K562 (cell line): ENCODE measurements around the gene RHOU. TPM values are rescaled to one million over a fixed set of nuclear protein-coding genes. Genes with fewer than 3 reads are reported as not detected.

Experiments used
- ATAC-seq: fragments of 200-7000 bp; cut with Tn5 transposase; 3 replicates; pipeline ENCODE4 v1.9.1; 2020; ENCODE audit warnings: moderate library complexity
- BruUV-seq: library from RNA; stranded (reverse); fragments of 400-500 nt; replicated peaks from 2 replicates; lab custom pipeline; 2021; lab: Mats Ljungman, UMichigan
- CTCF ChIA-PET: fragments of 300-600 bp; formaldehyde crosslinking; extraction: SDS; loops from one replicate; lab custom pipeline; 2021; ENCODE audit warnings: low intra/inter-chr PET ratio; lab: Yijun Ruan, JAX
- POLR2A ChIA-PET: fragments of 300-600, 350-650 bp; sonication (Branson Sonifier 250); formaldehyde crosslinking; extraction: SDS; loops from one replicate; lab custom pipeline; 2021; ENCODE audit warnings: antibody characterized with exemption, inconsistent platforms; lab: Yijun Ruan, JAX
- DNase-seq, 4 experiments: peaks; one replicate each; pipeline versions ENCODE4 v3.0.0 to v3.0.0-alpha.2; 2011 to 2018; ENCODE audit warnings: low spot score in 3 of 4, mixed read lengths in 3 of 4; ENCODE audit errors: extremely low read depth in 1 of 4
- FAIRE-seq: peaks from 2 replicates; lab custom pipeline; 2011; peaks lifted over from hg19 to GRCh38; lab: Jason Lieb, UNC
- H2AFZ ChIP-seq: 2 replicates; pipeline ENCODE4 v1.6.0; 2011; ENCODE audit warnings: low read depth, low read length, control low read depth, inconsistent platforms
- H3K27ac ChIP-seq: fragments of 200-600 bp; 3 replicates; pipeline ENCODE4 v1.8.0; 2011; ENCODE audit warnings: low read depth, mild to moderate bottlenecking, control low read depth, inconsistent platforms, low read length, moderate library complexity, mixed read lengths; ENCODE audit errors: extremely low read depth
- H3K27me3 ChIP-seq, 2 experiments: fragments of 300-600 bp in 1 of 2; 2 replicates in 1 of 2; 3 replicates in 1 of 2; pipeline versions ENCODE4 v1.6.0 to v1.8.0; 2011; ENCODE audit warnings: inconsistent platforms in 2 of 2, low read length in 2 of 2, mild to moderate bottlenecking in 1 of 2, mixed read lengths in 1 of 2, moderate library complexity in 1 of 2; ENCODE audit not compliant: control insufficient read depth in 2 of 2, insufficient read depth in 2 of 2
- H3K36me3 ChIP-seq: fragments of 300-600 bp; 3 replicates; pipeline ENCODE4 v1.8.0; 2011; ENCODE audit warnings: mild to moderate bottlenecking, low read length, inconsistent platforms; ENCODE audit not compliant: control insufficient read depth, insufficient read depth
- H3K4me1 ChIP-seq, 2 experiments: fragments of 200-600 bp in 1 of 2; replicated peaks in 1 of 2; 2 replicates in 1 of 2; 3 replicates in 1 of 2; pipeline versions ENCODE4 v1.5.1 to v1.8.0; 2011; ENCODE audit warnings: inconsistent platforms in 2 of 2, low read length in 2 of 2, mild to moderate bottlenecking in 1 of 2, mixed read lengths in 1 of 2, moderate library complexity in 1 of 2; ENCODE audit not compliant: control insufficient read depth in 2 of 2, insufficient read depth in 2 of 2
- H3K4me2 ChIP-seq: 2 replicates; pipeline ENCODE4 v1.6.1; 2011; ENCODE audit warnings: low read length, control low read depth, inconsistent platforms, mixed read lengths; ENCODE audit not compliant: insufficient read depth
- H3K4me3 ChIP-seq: fragments of 200-600 bp; sonication (generic), shearing (Covaris generic); 2 replicates; pipeline ENCODE4 v1.5.1; 2016; ENCODE audit warnings: control low read depth, inconsistent platforms
- H3K79me2 ChIP-seq: fragments of 200-600 bp; 3 replicates; pipeline ENCODE4 v1.8.0; 2011; ENCODE audit warnings: low read length, inconsistent platforms; ENCODE audit not compliant: control insufficient read depth, insufficient read depth
- H3K9ac ChIP-seq, 2 experiments: 2 replicates each; pipeline versions ENCODE4 v1.6.0 to v1.6.1; 2011; ENCODE audit warnings: low read depth in 2 of 2, low read length in 2 of 2, control low read depth in 1 of 2, inconsistent platforms in 1 of 2, mild to moderate bottlenecking in 1 of 2, mixed read lengths in 1 of 2; ENCODE audit not compliant: insufficient read depth in 1 of 2
- H3K9me1 ChIP-seq: one replicate; pipeline ENCODE4 v1.6.0; 2011; ENCODE audit warnings: inconsistent platforms, mild to moderate bottlenecking, low read length, moderate library complexity; ENCODE audit not compliant: control insufficient read depth, insufficient read depth
- H3K9me3 ChIP-seq: replicated peaks from 2 replicates; pipeline ENCODE4 v1.5.1; 2011; ENCODE audit warnings: low read depth, low read length, inconsistent platforms; ENCODE audit not compliant: control insufficient read depth, insufficient read depth
- H4K20me1 ChIP-seq: replicated peaks from 2 replicates; pipeline ENCODE4 v1.6.1; 2011; ENCODE audit warnings: low read length, inconsistent platforms, mixed read lengths; ENCODE audit not compliant: control insufficient read depth, insufficient read depth
- ARID2 ChIP-seq: fragments of 450-650 bp; IDR thresholded peaks from 2 replicates; pipeline ENCODE4 v1.6.1; 2017; ENCODE audit warnings: antibody characterized with exemption, mild to moderate bottlenecking
- BCOR ChIP-seq: fragments of 450-650 bp; IDR thresholded peaks from 2 replicates; pipeline ENCODE4 v1.6.1; 2016
- DNMT1 ChIP-seq: fragments of 450-650 bp; IDR thresholded peaks from 2 replicates; pipeline ENCODE4 v1.6.1; 2016; ENCODE audit warnings: antibody characterized with exemption, mild to moderate bottlenecking
- E2F3 ChIP-seq: fragments of 250-450 bp; sonication (Bioruptor Pico); IDR thresholded peaks from 2 replicates; pipeline ENCODE4 v1.4.0; 2020; ENCODE audit warnings: mild to moderate bottlenecking
- ETV5 ChIP-seq: sonication (generic); formaldehyde crosslinking; IDR thresholded peaks from 2 replicates; pipeline ENCODE4 v1.4.0; 2020; ENCODE audit warnings: low read depth, mild to moderate bottlenecking, missing genetic modification reagents
- HDAC2 ChIP-seq: fragments of 450-650 bp; IDR thresholded peaks from 2 replicates; pipeline ENCODE4 v1.6.1; 2016; ENCODE audit warnings: mild to moderate bottlenecking
- JUNB ChIP-seq: fragments of 450-650 bp; formaldehyde crosslinking; conservative IDR thresholded peaks from 2 replicates; pipeline ENCODE4 v1.4.0; 2020; ENCODE audit warnings: mild to moderate bottlenecking
- MEIS2 ChIP-seq: fragments of 450-650 bp; IDR thresholded peaks from 2 replicates; pipeline ENCODE4 v1.6.1; 2014; ENCODE audit warnings: mild to moderate bottlenecking; ENCODE audit not compliant: partially characterized antibody
- NR2C2 ChIP-seq, 2 experiments: fragments of 200-800 bp in 1 of 2; sonication (Bioruptor generic) in 1 of 2; sonication (generic) in 1 of 2; formaldehyde crosslinking in 1 of 2; IDR thresholded peaks; 2 replicates each; pipeline versions ENCODE4 v1.6.1 to v1.8.0; 2016 to 2022; ENCODE audit warnings: mild to moderate bottlenecking in 1 of 2, missing compliant biosample characterization in 1 of 2, missing genetic modification characterization in 1 of 2, missing genetic modification reagents in 1 of 2
- RBM25 ChIP-seq: fragments of 200-400 bp; formaldehyde crosslinking; IDR thresholded peaks from 2 replicates; pipeline ENCODE4 v1.6.1; 2018; ENCODE audit warnings: low read length, low read depth, moderate library complexity; ENCODE audit not compliant: severe bottlenecking
- TCF7L2 ChIP-seq: fragments of 150-350 bp; IDR thresholded peaks from 2 replicates; pipeline ENCODE4 v1.6.1; 2016; ENCODE audit warnings: low read depth, mild to moderate bottlenecking, low read length, moderate library complexity
- ZNF239 ChIP-seq: fragments of 250-450 bp; sonication (Bioruptor Pico); IDR thresholded peaks from 2 replicates; pipeline ENCODE4 v1.4.0; 2020; ENCODE audit warnings: mild to moderate bottlenecking
- ZNF445 ChIP-seq: fragments of 250-450 bp; sonication (Bioruptor Pico); IDR thresholded peaks from 2 replicates; pipeline ENCODE4 v1.4.0; 2020; ENCODE audit warnings: low read depth, mild to moderate bottlenecking, moderate library complexity
- ZNF785 ChIP-seq: fragments of 250-450 bp; sonication (Bioruptor Pico); IDR thresholded peaks from 2 replicates; pipeline ENCODE4 v1.4.0; 2020; ENCODE audit warnings: mild to moderate bottlenecking
- ZNF79 ChIP-seq: fragments of 250-450 bp; sonication (Bioruptor Pico); IDR thresholded peaks from 2 replicates; pipeline ENCODE4 v1.4.0; 2020; ENCODE audit warnings: low read depth, mild to moderate bottlenecking, moderate library complexity
- WGBS: fragments of 100-300 bp; shearing (Covaris generic); methylation state at CpG from one replicate; pipeline ENCODE4 v1.1.6; 2016; ENCODE audit warnings: low coverage, mixed read lengths; ENCODE audit not compliant: insufficient coverage; ENCODE audit errors: missing lambda C conversion rate; 5-methylcytosine and 5-hydroxymethylcytosine counted together
- in situ Hi-C: fragments of 300-500 bp; cut with MboI; formaldehyde crosslinking; loops from 4 replicates; pipeline ENCODE4 v1.15.0; 2018; ENCODE audit warnings: inconsistent platforms, mixed read lengths
- intact Hi-C: fragments of 100-400 bp; cut with micrococcal nuclease; formaldehyde crosslinking; loops from 2 replicates; pipeline ENCODE4 v1.14.2; 2022
- polyA plus RNA-seq, 8 experiments: library from polyadenylated mRNA; depleted of rRNA in 4 of 8; stranded (reverse) in 5 of 8; unstranded in 3 of 8; fragments of >200 nt; fragmentation: Nextera tagmentation in 2 of 8; fragmentation: Illumina TruSeq in 1 of 8; extraction: Ambion mirVana in 2 of 8; extraction: Trizol in 1 of 8; gene quantifications; 2 replicates each; pipeline versions ENCODE4 v1.2.1 to v1.2.3, GENCODE V29; 2011 to 2014; ENCODE audit warnings: inconsistent platforms in 1 of 8, missing spikeins in 1 of 8
- total RNA-seq, 7 experiments: library from RNA; depleted of rRNA in 6 of 7; stranded (reverse); fragments of >200 nt in 6 of 7; fragmentation: Illumina TruSeq in 2 of 7; extraction: Trizol in 2 of 7; gene quantifications; 2 replicates each; pipeline versions ENCODE4 v1.2.1 to v1.2.3, GENCODE V29; 2011 to 2021; ENCODE audit warnings: low replicate concordance in 1 of 7
- TF ChIP-seq, protein P1 (sequence below): fragments of 450-650 bp; formaldehyde crosslinking; IDR thresholded peaks from 2 replicates; pipeline ENCODE4 v1.4.0; 2022; ENCODE audit warnings: missing genetic modification characterization
- TF ChIP-seq, protein P2 (sequence below): fragments of 450-650 bp; IDR thresholded peaks from 2 replicates; pipeline ENCODE4 v1.6.1; 2016; ENCODE audit warnings: borderline replicate concordance
- TF ChIP-seq, protein P3 (sequence below): fragments of 450-650 bp; IDR thresholded peaks from 2 replicates; pipeline ENCODE4 v1.6.1; 2018; ENCODE audit not compliant: partially characterized antibody

The RHOU gene
- total and polyA plus RNA-seq, 9 of the 15 experiments (the other 6 are each of a cell fraction or from before 2014, with no cell fraction given), result 0.07 TPM; not detected in 8

DNA sequence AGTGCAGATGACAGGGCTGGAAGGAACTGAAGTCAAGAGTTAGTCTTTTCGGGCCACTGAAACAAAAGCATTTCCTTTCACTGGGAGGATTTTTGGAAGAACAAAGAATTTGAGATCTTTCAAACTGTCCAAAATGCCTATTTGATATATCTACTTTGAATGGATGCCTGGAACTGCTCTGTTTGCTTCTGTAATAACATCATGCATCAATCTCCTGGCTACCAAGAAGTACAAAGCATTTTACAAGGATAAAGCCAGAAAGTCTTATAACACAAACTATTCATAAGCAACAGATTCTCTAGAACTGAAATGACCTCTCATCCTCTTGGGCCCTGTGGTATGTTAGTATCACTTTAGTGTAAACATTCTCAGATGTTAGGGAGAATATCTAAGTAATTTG, 18.2 kb upstream of the RHOU start:
- H3K27ac ChIP-seq, result no peak overlapping the region
- peaks cover 3 to 6% of the 10 kb centered on the region in 2 experiments; a peak in 1 of 5 replicates for H3K27me3 ChIP-seq
- 0% methylated on average over 1 of the region's 1 CpG for WGBS
- H2AFZ ChIP-seq, result no peak overlapping the region
- no peaks in the 10 kb centered on the region for H3K9me1 ChIP-seq
- no peak overlapping the region for H3K9ac ChIP-seq
- DNase-seq (no peak), ATAC-seq (no peak), FAIRE-seq (no peak)
- ChIA-PET CTCF (no interaction called here), POLR2A (no interaction called here)
- no peaks in the 10 kb centered on the region for H3K79me2 ChIP-seq
- H4K20me1 ChIP-seq, result no peaks in the 10 kb centered on the region
- no peak overlapping the region for H3K4me3 ChIP-seq
- H3K9me3 ChIP-seq, result no peaks in the 10 kb centered on the region
- no peak overlapping the region for H3K4me2 ChIP-seq
- H3K4me1 ChIP-seq, result no peaks in the 10 kb centered on the region
- in situ Hi-C loops (no loop called here), intact Hi-C loops (no loop called here)
- H3K36me3 ChIP-seq, result no peaks in the 10 kb centered on the region
- BruUV-seq, result no TSS peak
- TF ChIP-seq, protein P1, sequence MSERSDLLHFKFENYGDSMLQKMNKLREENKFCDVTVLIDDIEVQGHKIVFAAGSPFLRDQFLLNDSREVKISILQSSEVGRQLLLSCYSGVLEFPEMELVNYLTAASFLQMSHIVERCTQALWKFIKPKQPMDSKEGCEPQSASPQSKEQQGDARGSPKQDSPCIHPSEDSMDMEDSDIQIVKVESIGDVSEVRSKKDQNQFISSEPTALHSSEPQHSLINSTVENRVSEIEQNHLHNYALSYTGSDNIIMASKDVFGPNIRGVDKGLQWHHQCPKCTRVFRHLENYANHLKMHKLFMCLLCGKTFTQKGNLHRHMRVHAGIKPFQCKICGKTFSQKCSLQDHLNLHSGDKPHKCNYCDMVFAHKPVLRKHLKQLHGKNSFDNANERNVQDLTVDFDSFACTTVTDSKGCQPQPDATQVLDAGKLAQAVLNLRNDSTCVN (CRISPR knock-in tag), result no peak
- no peak for TF ChIP-seq HDAC2
- TF ChIP-seq ARID2, result no peak
- TF ChIP-seq BCOR, result no peak
- TF ChIP-seq MEIS2, result no peak
- TF ChIP-seq E2F3 (CRISPR knock-in tag), result no peak
- TF ChIP-seq, protein P2, sequence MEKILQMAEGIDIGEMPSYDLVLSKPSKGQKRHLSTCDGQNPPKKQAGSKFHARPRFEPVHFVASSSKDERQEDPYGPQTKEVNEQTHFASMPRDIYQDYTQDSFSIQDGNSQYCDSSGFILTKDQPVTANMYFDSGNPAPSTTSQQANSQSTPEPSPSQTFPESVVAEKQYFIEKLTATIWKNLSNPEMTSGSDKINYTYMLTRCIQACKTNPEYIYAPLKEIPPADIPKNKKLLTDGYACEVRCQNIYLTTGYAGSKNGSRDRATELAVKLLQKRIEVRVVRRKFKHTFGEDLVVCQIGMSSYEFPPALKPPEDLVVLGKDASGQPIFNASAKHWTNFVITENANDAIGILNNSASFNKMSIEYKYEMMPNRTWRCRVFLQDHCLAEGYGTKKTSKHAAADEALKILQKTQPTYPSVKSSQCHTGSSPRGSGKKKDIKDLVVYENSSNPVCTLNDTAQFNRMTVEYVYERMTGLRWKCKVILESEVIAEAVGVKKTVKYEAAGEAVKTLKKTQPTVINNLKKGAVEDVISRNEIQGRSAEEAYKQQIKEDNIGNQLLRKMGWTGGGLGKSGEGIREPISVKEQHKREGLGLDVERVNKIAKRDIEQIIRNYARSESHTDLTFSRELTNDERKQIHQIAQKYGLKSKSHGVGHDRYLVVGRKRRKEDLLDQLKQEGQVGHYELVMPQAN, result no peak
- TF ChIP-seq, protein P3, sequence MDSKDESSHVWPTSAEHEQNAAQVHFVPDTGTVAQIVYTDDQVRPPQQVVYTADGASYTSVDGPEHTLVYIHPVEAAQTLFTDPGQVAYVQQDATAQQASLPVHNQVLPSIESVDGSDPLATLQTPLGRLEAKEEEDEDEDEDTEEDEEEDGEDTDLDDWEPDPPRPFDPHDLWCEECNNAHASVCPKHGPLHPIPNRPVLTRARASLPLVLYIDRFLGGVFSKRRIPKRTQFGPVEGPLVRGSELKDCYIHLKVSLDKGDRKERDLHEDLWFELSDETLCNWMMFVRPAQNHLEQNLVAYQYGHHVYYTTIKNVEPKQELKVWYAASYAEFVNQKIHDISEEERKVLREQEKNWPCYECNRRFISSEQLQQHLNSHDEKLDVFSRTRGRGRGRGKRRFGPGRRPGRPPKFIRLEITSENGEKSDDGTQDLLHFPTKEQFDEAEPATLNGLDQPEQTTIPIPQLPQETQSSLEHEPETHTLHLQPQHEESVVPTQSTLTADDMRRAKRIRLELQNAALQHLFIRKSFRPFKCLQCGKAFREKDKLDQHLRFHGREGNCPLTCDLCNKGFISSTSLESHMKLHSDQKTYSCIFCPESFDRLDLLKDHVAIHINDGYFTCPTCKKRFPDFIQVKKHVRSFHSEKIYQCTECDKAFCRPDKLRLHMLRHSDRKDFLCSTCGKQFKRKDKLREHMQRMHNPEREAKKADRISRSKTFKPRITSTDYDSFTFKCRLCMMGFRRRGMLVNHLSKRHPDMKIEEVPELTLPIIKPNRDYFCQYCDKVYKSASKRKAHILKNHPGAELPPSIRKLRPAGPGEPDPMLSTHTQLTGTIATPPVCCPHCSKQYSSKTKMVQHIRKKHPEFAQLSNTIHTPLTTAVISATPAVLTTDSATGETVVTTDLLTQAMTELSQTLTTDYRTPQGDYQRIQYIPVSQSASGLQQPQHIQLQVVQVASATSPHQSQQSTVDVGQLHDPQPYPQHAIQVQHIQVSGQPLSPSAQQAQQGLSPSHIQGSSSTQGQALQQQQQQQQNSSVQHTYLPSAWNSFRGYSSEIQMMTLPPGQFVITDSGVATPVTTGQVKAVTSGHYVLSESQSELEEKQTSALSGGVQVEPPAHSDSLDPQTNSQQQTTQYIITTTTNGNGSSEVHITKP, result no peak
- TF ChIP-seq JUNB (CRISPR knock-in tag), result no peak
- no peak for TF ChIP-seq ZNF445 (CRISPR knock-in tag)
- TF ChIP-seq ZNF79, result no peak
- TF ChIP-seq DNMT1, result no peak
- no peak for TF ChIP-seq RBM25
- TF ChIP-seq NR2C2 (CRISPR knock-in tag; IDR thresholded peaks at IDR 0.05), result no peak
- no peak for TF ChIP-seq NR2C2 (tag; IDR thresholded peaks at IDR 0.05)
- TF ChIP-seq ZNF785 (CRISPR knock-in tag), result no peak
- no peak for TF ChIP-seq ZNF239 (CRISPR knock-in tag)
- TF ChIP-seq ETV5 (CRISPR knock-in tag), result no peak
- no peak for TF ChIP-seq TCF7L2
